Coronary artery (tissue), 2 donors: ENCODE measurements around the gene KRT77.

ENCODE experiments used
- DNase-seq: peaks from one replicate; pipeline ENCODE4 v3.0.0-alpha.2; 2017; ENCODE audit warnings: low spot score
- H3K27ac ChIP-seq, 2 donors: fragments of 200-600 bp; sonication (generic); one replicate each; pipeline ENCODE4 v1.5.1; 2016 to 2019
- H3K4me3 ChIP-seq: fragments of 200-600 bp; sonication (generic); 2 replicates; pipeline ENCODE4 v1.5.1; 2016; ENCODE audit warnings: mild to moderate bottlenecking, moderate library complexity
- TF ChIP-seq, protein P1 (sequence below): fragments of 200-600 bp; sonication (generic); IDR thresholded peaks from one replicate; pipeline ENCODE4 v1.5.1; 2019; ENCODE audit warnings: antibody characterized with exemption

KRT77 gene

DNA sequence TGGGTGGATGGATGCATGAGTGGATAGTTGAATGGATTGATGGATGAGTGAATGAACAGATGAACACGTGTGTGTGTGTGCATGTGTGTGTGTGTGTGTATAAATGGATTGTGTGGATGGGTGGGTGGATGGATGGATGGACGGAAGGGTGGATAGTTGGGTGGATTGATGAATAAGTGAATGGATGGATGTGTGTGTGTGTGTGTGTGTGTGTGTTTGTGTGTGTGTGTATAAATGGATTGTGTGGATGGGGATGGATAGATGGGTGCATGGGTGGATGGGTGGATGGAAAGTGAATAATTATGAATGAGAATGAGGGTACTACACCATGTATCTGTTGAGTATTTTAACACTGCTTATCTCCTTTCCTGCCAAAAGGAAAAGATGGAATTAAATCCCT, 986 bp downstream of the KRT77 start:
- Histone ChIP-seq H3K27ac (no peak overlapping the region), H3K4me3 (no peak overlapping the region)
- DNase-seq = no peak
- TF ChIP-seq, protein P1, sequence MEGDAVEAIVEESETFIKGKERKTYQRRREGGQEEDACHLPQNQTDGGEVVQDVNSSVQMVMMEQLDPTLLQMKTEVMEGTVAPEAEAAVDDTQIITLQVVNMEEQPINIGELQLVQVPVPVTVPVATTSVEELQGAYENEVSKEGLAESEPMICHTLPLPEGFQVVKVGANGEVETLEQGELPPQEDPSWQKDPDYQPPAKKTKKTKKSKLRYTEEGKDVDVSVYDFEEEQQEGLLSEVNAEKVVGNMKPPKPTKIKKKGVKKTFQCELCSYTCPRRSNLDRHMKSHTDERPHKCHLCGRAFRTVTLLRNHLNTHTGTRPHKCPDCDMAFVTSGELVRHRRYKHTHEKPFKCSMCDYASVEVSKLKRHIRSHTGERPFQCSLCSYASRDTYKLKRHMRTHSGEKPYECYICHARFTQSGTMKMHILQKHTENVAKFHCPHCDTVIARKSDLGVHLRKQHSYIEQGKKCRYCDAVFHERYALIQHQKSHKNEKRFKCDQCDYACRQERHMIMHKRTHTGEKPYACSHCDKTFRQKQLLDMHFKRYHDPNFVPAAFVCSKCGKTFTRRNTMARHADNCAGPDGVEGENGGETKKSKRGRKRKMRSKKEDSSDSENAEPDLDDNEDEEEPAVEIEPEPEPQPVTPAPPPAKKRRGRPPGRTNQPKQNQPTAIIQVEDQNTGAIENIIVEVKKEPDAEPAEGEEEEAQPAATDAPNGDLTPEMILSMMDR = no peak

DNA sequence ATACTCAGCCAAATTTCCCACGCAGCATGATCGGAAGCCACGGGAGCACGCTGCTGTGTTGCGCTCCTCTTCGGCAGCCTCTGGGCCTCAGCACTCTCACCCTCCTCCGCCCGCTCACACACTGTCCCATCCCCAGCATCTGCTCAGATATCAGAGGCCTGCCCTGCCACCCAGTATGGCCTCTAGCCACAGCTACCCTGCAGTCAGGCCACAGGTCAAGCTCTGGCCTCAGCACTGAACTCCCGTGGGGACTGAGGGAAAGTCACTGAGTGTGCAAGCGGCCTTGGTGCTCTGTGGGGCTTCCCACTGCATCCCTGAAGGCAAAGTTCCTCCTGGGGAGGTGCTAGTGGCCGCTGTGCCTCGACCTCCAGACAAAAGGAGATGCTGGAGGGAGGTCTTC, 2.0 kb downstream of the KRT77 start:
- DNase-seq = no peak
- Histone ChIP-seq H3K4me3 (no peak overlapping the region), H3K27ac (no peak overlapping the region)
- TF ChIP-seq, protein P1 = no peak

DNA sequence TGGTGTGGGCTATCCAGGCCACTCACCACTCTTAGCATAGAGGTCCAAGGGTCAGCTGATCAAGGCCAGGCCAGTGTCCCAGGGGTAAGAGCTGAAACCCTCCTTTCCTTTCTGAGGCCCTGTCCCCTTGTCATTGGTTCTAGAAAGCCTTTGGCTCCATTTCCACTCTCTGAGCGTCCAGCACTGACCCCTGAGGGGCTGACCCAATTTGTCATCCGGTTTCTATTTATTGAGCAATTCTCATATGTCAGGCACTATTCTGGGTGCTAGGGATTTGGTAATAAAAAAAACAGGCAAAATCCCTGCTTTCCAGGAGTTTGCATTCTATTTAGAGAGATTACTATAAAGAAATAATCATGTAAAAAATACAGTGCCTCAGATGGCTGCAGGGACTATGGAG, 3.4 kb downstream of the KRT77 start:
- no peak overlapping the region for H3K4me3 ChIP-seq
- no peak for DNase-seq
- TF ChIP-seq, protein P1 = no peak
- H3K27ac ChIP-seq = no peak overlapping the region

DNA sequence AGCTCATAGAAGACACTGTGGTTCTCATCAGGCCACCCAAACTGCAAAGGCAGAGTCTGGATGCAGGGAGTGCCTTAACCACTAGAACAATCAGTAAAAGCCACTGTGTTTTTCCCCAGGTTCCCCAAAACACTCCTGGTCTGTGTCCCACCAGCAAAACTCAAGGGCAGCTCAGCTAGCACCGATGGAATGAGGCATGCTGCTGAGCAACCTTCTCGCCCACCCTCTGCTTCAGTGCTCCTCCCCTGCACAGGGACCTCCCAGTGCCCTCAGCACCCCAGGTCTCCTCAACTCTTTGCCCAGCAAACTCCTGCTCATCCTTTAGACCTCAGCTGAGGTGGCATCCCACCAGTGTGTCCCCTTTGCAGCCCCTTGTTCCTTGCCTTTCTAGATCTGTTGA, 4.0 kb downstream of the KRT77 start:
- TF ChIP-seq, protein P1 = no peak
- DNase-seq = no peak
- Histone ChIP-seq H3K4me3 (no peak overlapping the region), H3K27ac (no peak overlapping the region)

DNA sequence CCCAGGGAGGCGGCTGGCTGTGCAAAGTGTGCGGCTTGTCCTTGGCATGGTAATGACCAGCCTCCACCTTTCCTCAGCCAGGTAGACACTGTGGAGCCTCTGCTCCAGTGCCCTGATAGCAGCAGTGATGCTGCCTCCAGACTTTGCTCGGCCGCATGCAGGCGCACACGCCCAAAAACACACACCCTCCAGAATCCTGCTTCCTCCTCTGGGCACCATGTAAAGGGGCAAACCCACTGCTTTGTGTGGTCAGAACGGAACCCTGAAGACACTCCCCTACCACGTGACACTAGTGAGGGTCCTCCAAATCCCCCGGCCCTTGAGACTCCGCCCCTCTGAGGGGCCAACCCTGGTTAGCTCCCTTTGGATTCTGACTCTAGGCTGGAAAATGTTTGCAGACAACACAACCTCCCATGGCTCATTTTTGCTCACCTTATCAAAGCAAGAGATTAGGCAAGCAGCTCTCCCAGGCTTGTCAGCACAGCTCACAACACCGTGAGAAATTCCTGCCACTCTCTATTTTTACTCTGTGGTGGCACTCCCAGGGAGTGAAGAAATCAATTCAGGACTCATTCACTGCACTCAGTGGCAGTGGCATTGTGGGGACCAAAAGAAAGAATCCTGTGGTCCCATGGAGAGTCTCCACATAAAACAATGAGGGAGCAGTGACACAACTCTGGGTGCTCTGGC, 4.5 kb downstream of the KRT77 start:
- H3K4me3 ChIP-seq = no peak overlapping the region
- DNase-seq = no peak
- H3K27ac ChIP-seq = no peak overlapping the region
- TF ChIP-seq, protein P1 = no peak

DNA sequence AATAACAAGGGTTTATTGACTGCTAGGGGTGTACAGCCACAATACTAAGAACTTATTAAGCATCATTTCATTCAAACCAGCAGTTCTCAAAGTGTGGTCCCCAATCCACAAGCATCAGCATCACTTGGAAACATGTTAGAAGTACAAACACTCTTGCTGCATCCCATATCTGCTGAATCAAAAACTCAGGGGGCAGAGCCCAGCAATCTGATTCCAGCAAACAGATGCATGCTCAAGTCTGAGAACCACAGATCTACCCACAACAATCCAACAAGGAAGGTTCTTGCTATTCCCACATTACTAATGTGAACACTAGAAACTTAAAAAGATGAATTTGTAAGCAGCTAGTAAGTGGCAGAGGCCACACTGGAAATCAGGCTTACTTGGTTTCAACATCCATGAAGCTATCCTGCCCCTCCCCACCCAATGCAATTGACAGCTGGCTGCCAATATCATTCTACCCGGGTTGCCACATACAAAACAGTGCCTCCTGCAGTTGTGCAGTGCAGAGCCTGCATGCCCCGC, 6.2 kb downstream of the KRT77 start:
- no peak for DNase-seq
- TF ChIP-seq, protein P1 = no peak
- H3K4me3 ChIP-seq = no peak overlapping the region
- H3K27ac ChIP-seq = no peak overlapping the region

DNA sequence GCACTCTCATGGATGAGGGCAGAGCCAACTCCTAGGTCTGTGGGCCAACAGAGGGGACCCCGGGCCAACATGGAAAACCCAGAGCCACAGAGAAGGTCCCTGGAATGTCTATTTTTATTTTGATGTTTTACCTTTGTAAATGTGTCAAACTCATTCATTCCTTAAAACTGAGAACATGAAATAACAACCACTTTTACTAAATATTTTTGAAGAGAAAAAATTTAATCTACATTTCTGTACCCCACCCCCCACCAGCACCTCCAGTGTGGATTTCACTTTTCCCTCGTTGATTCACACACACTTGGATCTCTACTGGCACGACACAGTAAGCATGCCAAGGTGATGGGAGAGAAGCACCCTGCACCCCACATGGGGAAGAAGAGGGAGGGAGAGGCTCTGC, 6.7 kb downstream of the KRT77 start:
- no peak overlapping the region for H3K27ac ChIP-seq
- TF ChIP-seq, protein P1 = no peak
- DNase-seq = no peak
- no peak overlapping the region for H3K4me3 ChIP-seq
